Measurements from ENCODE around the gene BDH1.

The BDH1 gene

GRCh38 chr3:197562398-197563251 is 6.9 kb upstream of the BDH1 start:
- TF ChIP-seq TCF4 (CRISPR knock-in tag; IDR thresholded peaks at IDR 0.05; ENCODE audit: borderline replicate concordance) (no peak), CREB5 (CRISPR knock-in tag; IDR thresholded peaks at IDR 0.05; ENCODE audit: low read depth) (no peak), ZFP3 (CRISPR knock-in tag; IDR thresholded peaks at IDR 0.05) (no peak), TSHZ2 (CRISPR knock-in tag; IDR thresholded peaks at IDR 0.05) (no peak), ZC3H10 (CRISPR knock-in tag; IDR thresholded peaks at IDR 0.05) (no peak), TOX (CRISPR knock-in tag; IDR thresholded peaks at IDR 0.05; ENCODE audit: borderline replicate concordance) (no peak), CSDC2 (CRISPR knock-in tag; IDR thresholded peaks at IDR 0.05) (no peak), CSRNP3 (CRISPR knock-in tag; IDR thresholded peaks at IDR 0.05) (no peak), BACH2 (CRISPR knock-in tag; IDR thresholded peaks at IDR 0.05; ENCODE audit: borderline replicate concordance) (no peak), SNAI2 (CRISPR knock-in tag; IDR thresholded peaks at IDR 0.05) (no peak), RARB (CRISPR knock-in tag; IDR thresholded peaks at IDR 0.05) (no peak), ZNF70 (CRISPR knock-in tag; IDR thresholded peaks at IDR 0.05) (no peak)
- TF ChIP-seq, protein P1, sequence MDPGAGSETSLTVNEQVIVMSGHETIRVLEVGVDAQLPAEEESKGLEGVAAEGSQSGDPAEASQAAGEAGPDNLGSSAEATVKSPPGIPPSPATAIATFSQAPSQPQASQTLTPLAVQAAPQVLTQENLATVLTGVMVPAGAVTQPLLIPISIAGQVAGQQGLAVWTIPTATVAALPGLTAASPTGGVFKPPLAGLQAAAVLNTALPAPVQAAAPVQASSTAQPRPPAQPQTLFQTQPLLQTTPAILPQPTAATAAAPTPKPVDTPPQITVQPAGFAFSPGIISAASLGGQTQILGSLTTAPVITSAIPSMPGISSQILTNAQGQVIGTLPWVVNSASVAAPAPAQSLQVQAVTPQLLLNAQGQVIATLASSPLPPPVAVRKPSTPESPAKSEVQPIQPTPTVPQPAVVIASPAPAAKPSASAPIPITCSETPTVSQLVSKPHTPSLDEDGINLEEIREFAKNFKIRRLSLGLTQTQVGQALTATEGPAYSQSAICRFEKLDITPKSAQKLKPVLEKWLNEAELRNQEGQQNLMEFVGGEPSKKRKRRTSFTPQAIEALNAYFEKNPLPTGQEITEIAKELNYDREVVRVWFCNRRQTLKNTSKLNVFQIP (CRISPR knock-in tag; IDR thresholded peaks at IDR 0.05; ENCODE audit: borderline replicate concordance, low read depth): no peak
- ATAC-seq: no peak

GRCh38 chr3:197561926-197562325 is 6.2 kb upstream of the BDH1 start:
- TF ChIP-seq, protein P1 (CRISPR knock-in tag; IDR thresholded peaks at IDR 0.05; ENCODE audit: borderline replicate concordance, low read depth): no peak
- TF ChIP-seq SNAI2 (CRISPR knock-in tag; IDR thresholded peaks at IDR 0.05): no peak
- no peak for ATAC-seq

DNA sequence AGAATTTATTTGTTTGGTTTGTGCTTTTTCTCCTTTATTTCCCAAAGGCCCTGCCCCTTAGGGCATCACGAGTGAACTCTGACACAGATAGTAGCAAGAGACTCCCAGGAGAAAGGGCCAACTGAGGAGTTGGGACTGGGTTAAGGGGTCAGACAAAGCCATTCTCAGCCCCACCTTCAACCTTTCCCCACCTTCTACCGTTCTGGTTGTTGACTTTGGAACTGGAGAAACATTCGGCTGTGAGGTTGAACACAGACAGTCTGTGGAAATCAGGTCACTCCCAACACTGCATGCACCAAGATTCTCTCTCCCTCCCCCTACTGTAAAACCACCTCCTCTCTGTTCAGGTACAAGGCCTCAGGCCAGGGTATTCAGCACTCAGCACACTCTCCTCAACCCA is 3.9 kb upstream of the BDH1 start:
- ATAC-seq: no peak
- TF ChIP-seq CREB5 (CRISPR knock-in tag; IDR thresholded peaks at IDR 0.05; ENCODE audit: low read depth) (no peak), TSHZ2 (CRISPR knock-in tag; IDR thresholded peaks at IDR 0.05) (no peak)
